HUDEP-2 (cell line): ENCODE results near the gene MNX1.

Source experiments
- DNase-seq, 76 experiments: peaks; one replicate each; lab custom pipeline; 2025; ENCODE audit not compliant: unreplicated experiment in 76 of 76; lab: John Stamatoyannopoulos, UW

MNX1 gene

GRCh38 chr7:157017149-157017548 lies 6.7 kb upstream of the MNX1 start:
- no peak for DNase-seq

GRCh38 chr7:157016352-157017041 lies 6.0 kb upstream of the MNX1 start:
- DNase-seq: no peak

GRCh38 chr7:157016024-157016351 lies 5.5 kb upstream of the MNX1 start:
- no peak for DNase-seq

GRCh38 chr7:157014635-157015555 lies 4.4 kb upstream of the MNX1 start:
- DNase-seq: no peak

- no peak for DNase-seq
Measured at GRCh38 chr7:157013602-157014549, 3.4 kb upstream of the MNX1 start.

GRCh38 chr7:157013101-157013500 lies 2.6 kb upstream of the MNX1 start:
- no peak for DNase-seq

GRCh38 chr7:157012113-157012547 lies 1.7 kb upstream of the MNX1 start:
- no peak for DNase-seq

- no peak for DNase-seq
Measured at GRCh38 chr7:157011333-157012112, 1.1 kb upstream of the MNX1 start.

GRCh38 chr7:157009778-157010587 lies 480 bp downstream of the MNX1 start:
- no peak for DNase-seq

GRCh38 chr7:157009170-157009777 lies 1.2 kb downstream of the MNX1 start:
- DNase-seq: no peak

GRCh38 chr7:157008206-157009169 lies 2.0 kb downstream of the MNX1 start:
- DNase-seq: no peak

GRCh38 chr7:157007470-157008066 lies 2.9 kb downstream of the MNX1 start:
- DNase-seq: no peak

GRCh38 chr7:157006829-157007469 lies 3.5 kb downstream of the MNX1 start:
- no peak for DNase-seq

- no peak for DNase-seq
Measured at GRCh38 chr7:157006205-157006747, 4.2 kb downstream of the MNX1 start.

- no peak for DNase-seq
Measured at GRCh38 chr7:157005456-157006204, 4.8 kb downstream of the MNX1 start.
